Right ventricle myocardium inferior (tissue), 1 donor: ENCODE measurements around the gene KCTD7. TPM values are rescaled to one million over a fixed set of nuclear protein-coding genes. Genes with fewer than 3 reads are reported as not detected.
"Not testable (repeated sequence)": the region's sequence is repeated elsewhere in the genome, so short reads cannot be mapped to it uniquely, and the experiment has no call there.

ENCODE experiments used
- ATAC-seq: fragments of 200-7000 bp; cut with Tn5 transposase; one replicate; pipeline ENCODE4 v1.9.1; 2020; ENCODE audit warnings: mild to moderate bottlenecking, moderate library complexity
- DNase-seq: peaks from one replicate; pipeline ENCODE4 v3.0.0; 2021; ENCODE audit errors: missing footprints
- intact Hi-C: fragments of 100-400 bp; cut with DNase I; formaldehyde crosslinking; loops from one replicate; pipeline ENCODE4 v1.11.0; 2022
- total RNA-seq: library from RNA; stranded (reverse); fragmentation: NEBNext Ultra II Directional; extraction: Animal tissue kit (Norgen Biotek cat#: 25700); gene quantifications from one replicate; pipeline ENCODE4 v1.2.1, GENCODE V29; 2021
- donor health status: DM: no; HTN: yes; CAD: no; lungs with severe emphysema.

KCTD7 gene
- total RNA-seq, 1 donor from 2014 or later: 7.8 TPM

DNA sequence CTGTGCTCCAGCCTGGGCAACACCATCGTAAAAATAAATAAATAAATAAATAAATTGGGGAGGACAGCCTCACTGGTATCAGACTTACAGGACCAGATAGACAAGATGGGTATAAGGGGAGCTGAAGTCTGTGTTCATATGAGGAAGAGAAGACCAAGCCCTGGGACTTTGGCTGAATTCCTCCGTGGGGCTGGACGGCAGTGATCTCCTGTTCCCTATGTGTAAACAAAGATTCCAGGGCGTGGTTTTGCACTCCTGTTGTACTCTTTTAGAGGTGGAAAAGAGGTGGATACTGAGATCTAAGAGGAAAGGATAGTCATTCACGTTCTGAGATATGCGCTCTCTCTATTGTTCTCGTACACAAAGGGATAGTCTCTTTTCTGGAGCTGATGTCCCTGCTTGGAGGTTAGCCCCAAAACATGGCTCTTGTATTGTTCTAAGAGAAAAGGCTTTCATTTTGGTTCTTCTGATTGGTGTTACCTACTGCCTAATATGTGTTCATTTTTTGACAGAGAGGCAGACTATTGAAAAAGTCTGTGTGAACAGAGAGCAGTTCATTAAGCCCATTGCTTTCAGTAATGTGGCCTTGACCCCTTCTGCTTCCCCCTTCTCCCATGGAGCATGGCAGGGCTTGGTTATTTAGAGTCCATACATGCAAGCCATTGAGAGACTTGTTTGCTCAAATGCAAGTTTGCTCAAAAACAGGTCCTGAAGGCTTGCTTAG, 12.3 kb downstream of the KCTD7 start:
- intact Hi-C loops: no loop called here
- no peak for ATAC-seq

DNA sequence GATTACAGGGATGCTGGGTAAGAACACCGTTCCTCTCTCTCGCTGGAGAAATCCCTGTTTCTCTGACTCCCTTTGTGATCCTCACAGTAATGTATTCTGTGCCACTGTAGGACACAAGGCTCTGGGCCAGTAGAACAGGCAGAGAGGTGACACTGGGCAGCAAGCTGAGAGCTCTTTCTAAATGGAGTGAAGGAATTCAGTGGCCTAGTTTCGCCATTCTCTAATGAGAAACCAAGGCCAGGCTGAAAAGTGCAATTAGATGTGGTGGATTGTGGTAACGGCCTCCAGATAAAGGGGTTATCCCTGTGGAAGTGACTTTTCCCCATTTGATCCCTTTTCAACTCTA, 12.8 kb downstream of the KCTD7 start:
- ATAC-seq (peak; percentile 51), DNase-seq (no peak)
- intact Hi-C loops: no loop called here

More for the DNA sequence above, 12.3 kb downstream of the KCTD7 start:
- no peak for DNase-seq

DNA sequence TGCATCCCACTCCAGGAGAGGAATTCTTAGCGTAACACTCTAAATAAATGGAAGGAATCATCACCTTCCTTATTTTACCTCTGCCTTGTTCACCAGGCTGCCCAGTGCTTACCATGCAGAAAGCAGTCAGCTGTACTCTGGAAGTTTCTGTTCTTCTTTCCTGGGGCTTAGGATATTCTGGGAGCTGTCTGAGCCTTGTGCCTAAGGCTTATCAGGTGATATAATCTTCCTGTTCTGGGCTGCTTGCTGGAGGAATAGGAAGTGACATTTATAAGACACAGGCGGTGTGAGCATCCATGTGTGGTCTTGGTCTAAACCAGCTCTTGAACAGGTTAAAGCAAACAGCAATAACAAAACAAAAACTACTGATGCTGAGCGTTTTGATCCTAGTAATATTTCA, 13.5 kb downstream of the KCTD7 start:
- DNase-seq: no peak
- ATAC-seq: no peak
- intact Hi-C loops: no loop called here

DNA sequence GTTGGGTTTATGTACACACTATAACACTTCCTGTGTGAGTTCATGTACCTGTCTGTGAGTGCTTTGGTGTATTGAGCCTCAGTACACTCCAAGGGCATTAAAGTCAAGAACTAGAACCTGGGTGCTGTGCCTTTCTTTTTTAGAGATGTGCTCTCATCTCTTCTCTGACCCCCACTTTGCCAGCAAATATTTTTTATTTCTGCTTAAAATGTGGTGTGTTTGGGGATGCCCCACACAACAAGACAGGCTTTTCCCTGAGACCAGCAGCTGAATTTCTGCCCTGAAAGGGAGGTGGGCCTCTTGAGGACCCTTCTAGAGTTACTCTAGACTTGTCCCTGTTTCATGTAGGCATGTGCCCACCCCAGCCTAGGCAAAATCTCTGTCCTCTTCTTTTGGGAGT, 14.3 kb downstream of the KCTD7 start:
- DNase-seq (no peak), ATAC-seq (no peak)
- intact Hi-C loops: no loop called here

DNA sequence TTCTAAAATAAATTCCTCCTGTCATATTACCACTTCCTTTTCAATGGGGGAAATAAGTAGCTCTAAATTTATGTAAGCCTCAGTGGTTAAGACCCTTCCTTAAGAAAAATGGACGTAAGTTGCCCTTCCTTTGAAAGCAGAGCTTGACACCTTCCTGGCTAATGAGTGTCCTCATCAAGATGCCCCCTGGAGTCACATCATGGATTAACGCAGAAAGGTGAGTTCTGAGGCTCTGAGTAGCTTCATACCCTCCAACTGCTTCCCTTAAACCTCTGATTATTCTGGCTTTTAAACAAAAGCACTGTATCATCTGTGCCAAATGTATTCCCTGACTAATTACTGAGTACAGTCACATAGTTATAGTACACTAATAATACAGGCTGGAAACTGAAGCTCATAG, 14.7 kb downstream of the KCTD7 start:
- intact Hi-C loops: no loop called here
- DNase-seq (no peak), ATAC-seq (no peak)

DNA sequence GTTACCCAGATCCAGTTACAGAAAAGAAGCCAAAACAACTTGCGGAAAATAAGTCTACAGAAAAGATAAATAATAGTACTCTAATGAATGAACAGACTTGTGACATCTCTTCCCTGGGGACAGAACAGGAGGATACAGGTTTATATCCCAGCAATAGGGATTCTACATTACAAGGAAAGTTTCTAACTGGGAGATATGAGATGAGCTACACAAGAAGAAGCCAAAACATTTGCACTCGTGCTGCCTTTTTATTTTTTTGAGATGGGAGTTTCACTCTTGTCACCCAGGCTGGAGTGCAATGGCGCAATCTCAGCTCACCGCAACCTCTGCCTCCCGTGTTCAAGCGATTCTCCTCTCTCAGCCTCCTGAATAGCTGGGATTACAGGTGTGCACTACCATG, 22.3 kb downstream of the KCTD7 start:
- intact Hi-C loops, ATAC-seq, DNase-seq: not testable (repeated sequence)

DNA sequence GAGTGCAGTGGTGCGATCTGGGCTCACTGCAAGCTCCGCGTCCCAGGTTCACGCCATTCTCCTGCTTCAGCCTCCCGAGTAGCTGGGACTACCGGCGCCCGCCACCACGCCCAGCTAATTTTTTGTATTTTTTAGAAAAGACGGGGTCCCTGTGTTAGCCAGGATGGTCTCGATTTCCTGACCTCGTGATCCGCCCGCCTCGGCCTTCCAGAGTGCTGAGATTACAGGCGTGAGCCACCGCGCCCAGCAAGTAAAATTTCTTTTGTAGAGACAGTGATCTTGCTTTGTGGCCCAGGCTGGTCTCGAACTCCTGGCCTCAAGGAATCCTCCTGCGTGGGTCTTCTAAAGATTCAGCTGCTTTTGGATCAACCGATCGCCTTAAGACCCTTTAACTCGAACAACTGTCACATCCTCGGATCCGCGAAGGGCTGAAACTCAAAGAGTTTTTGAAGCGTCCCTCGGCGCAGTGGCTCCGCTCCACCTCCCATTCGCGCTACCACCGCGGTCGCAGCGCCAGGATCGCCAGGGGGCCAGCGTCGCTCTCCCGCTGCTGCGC, 25.1 kb downstream of the KCTD7 start:
- intact Hi-C loops: loop anchor here (2.0 kb wide), 3 partner anchors 25 to 61 kb away; partner anchors contain the start of gene KCTD7
- not testable (repeated sequence) for ATAC-seq, DNase-seq

DNA sequence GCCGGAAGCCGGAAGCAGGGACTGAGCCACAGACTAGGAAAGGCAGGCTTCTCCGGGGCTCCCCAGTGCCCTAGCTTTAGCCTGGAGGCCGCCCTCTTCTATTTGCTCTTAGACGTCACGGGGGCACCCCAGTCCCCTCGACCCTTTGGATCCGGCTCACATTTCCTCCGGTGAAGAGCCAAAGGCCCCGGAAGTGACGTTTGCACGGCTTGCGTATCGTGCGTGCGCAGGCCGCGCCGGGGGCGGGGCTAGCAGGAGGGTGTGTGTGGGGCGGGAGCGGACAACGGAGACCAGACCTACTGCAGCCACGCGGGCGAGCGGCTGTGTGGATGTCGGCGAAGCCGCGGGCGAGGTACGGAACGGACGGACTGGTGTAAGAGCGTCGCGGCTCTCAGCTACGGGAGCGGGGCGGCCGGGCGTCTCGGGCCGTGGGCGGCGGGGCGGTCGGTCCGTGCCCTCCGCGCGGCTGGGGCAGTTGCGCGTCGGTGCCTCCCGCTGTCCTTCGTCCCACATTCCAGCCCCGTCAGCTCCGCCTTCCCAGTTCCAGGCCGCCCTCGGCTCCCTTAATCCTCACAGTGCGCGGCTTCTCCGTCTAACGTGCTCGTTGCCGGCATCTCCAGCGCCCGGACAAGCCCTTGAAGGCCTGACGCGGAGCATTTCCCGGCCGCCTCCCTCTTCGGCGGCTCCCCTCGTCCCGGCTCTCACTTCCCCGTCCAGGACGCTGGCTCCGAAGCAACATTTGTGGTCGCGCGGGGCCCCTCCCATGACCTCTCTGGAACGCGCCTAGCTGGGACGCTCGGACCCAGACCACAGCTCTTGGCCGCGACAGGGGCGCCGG, 25.8 kb downstream of the KCTD7 start:
- peak; percentile 98 for ATAC-seq
- intact Hi-C loops: loop anchor here (2.0 kb wide), 3 partner anchors 26 to 62 kb away; partner anchors contain the start of gene KCTD7
- peak; percentile 99 for DNase-seq

DNA sequence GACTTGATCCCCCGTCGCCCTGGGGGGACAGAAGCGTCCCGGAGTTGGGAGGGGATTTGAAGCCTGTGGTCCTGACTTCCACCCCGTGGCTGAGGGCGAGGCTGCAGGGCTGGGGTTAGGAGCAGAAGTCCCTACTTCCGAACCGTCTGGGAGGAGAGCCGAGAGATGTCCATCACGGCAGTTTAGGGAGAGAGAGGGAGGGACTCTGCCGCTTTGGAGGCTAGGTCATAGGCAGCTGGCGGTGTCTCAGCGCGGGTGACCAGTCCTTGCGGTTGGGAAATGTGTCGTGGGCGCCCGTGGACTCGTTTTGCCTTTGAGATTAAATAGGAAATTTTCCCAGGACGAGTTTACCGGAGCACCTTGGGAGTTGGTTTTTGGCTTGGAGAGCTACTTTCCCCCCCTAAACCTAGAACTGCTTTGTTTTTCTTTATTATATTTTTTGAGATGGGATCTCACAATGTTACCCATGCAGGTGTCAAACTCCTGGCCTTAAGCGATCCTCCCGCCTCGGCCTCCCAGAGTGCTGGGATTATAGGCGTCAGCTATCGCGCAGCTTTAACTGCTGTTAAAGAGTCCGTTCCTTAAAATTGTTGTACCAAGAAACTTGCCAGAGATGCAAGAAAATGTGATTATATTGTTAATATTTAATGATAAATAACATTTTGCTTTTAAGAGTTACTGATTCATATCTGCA, 26.6 kb downstream of the KCTD7 start:
- intact Hi-C loops: loop anchor here (2.0 kb wide), 3 partner anchors 26 to 62 kb away; partner anchors contain the start of gene KCTD7
- ATAC-seq: peak; percentile 75
- not testable (repeated sequence) for DNase-seq

DNA sequence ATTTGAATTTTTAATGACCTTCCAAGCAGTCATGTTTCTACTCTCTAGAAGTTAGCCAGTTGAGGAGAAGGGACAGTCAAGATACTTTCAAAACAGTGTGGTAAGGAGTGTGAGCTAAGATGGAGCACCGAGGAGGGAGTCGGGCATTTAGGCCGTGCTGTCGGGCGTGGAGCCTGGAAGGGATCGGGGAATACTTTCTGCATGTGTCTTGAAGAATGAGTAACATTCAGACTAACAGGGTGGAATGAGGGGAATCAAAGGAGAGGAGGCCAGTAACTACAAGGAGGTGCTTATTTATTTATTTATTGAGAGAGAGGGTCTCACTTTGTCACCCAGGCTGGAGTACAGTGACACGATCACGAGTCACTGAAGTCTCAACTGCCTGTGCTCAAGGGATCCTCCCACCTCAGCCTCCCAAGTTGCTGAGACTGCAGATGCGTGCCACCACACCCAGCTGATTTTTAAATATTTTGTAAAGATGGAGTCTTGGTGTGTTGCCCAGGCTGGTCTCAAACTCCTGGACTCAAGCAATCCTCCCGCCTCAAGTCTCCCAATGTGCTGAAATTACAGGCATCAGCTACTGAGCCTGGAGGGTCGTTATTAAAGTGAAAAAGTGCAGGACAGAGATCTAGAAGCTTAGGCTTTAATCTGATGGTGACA, 27.3 kb downstream of the KCTD7 start:
- ATAC-seq, DNase-seq: not testable (repeated sequence)
- intact Hi-C loops: loop anchor here (2.0 kb wide), 3 partner anchors 27 to 63 kb away; partner anchors contain the start of gene KCTD7

DNA sequence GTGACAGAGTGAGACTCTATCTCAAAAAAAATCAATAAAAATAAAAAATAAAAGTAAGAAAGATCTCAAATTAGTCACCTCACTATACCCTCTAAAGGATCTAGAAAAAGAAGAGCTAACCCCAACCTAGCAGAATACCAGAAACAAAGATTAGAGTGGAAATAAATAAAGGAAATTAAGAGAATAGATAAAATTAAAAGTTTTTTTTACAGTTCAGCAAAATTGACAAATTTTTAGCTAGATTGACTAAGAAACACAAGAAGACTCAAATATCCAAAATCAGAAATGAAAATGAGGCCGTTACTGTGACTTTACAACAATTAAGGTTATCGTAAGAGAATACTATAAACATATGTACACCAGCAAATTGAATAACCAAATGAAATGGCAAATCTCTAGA, 29.1 kb downstream of the KCTD7 start:
- no peak for ATAC-seq
- intact Hi-C loops: no loop called here

DNA sequence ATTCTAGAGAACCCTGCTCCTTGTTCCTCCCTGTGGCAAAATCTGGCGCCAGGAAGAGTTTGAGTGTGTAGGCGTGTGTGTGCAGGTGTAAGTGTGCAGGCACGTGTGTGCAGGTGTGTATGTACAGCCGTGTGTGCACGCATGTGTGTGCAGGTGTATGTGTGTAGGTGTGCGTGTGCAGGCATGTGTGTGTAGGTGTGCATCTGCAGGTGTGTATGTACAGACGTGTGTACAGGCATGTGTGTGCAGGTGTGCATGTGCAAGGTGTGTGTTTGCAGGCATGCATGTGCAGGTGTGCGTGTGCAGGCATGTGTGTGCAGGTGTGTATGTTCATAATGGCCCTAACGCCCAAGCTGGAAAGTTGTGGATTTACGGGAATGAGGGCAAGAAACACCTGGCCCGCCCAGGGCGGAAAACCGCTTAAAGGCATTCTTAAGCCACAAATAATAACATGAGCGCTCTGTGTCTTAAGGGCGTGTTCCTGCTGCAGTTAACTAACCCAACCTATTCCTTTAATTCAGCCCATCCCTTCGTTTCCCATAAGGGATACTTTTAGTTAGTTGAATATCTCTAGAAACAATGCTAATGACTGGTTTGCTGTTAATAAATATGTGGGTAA, 34.1 kb downstream of the KCTD7 start:
- ATAC-seq (no peak), DNase-seq (no peak)
- intact Hi-C loops: no loop called here

More for the DNA sequence above, 29.1 kb downstream of the KCTD7 start:
- no peak for DNase-seq

DNA sequence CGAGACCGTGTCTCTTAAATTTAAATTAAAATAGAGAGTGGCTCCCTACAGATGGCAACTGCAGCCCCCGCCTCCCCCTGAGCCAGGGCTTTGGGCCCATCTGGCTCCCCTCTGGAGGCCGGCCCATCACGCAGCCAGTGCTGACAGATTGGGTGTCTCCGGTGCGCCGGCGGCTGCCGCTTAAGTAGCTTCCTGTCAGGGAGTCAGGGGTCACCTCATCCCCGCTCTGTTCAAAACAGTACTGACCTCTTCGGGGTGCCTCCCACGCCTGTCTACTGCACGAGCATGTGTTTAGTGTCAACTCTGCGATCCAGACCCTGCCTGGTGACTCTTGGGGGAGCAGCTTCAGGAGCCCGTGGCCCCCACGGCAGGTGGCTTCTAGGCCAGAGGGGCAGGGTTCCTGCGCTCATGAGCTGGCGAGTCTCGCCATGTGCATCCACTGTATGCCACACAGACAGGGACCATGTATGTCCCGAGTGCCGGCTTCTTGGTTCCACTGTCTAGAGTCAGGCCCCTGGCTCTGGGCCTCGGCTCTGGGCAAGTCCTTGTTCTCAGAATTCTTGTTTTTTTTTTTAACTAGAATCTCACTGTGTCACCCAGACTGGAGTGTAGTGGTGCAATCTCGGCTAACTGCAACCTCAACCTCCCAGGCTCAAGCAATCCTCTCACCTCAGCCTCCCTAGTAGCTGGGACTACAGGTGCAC, 36.1 kb downstream of the KCTD7 start:
- DNase-seq (no peak), ATAC-seq (peak; percentile 21)
- intact Hi-C loops: no loop called here

DNA sequence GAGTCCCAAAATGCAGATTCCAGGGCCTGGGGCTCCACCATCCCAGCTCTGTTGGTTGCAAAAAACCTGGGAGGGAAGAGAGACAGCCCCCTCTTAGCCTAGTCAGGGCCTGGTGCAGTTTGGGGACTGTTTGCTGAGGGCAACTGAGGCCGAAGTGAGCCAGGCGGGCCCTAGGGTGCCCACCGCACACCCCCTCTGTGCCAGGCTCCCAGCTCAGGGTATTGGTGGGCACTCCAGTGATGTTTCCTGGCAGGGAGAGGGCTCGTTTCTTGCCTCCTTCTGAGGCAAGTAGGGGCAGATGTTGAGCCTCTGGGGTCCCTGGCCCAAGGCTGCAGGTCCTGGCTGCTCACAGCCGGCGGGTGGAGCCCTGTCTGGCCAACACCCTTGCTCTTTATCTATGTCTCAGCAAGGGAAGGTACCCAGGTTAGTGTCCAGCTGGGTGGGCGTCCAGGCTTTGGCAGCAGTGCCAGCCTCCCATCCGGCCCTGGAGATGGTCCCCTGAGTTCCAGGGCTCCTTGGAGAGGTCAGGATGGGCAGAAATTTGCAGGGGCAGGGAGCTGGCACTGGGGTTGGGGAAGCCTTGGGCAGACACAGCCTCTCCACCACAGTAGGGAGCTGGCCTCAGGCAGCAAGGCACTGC, 37.8 kb downstream of the KCTD7 start:
- DNase-seq (no peak), ATAC-seq (no peak)
- intact Hi-C loops: no loop called here

DNA sequence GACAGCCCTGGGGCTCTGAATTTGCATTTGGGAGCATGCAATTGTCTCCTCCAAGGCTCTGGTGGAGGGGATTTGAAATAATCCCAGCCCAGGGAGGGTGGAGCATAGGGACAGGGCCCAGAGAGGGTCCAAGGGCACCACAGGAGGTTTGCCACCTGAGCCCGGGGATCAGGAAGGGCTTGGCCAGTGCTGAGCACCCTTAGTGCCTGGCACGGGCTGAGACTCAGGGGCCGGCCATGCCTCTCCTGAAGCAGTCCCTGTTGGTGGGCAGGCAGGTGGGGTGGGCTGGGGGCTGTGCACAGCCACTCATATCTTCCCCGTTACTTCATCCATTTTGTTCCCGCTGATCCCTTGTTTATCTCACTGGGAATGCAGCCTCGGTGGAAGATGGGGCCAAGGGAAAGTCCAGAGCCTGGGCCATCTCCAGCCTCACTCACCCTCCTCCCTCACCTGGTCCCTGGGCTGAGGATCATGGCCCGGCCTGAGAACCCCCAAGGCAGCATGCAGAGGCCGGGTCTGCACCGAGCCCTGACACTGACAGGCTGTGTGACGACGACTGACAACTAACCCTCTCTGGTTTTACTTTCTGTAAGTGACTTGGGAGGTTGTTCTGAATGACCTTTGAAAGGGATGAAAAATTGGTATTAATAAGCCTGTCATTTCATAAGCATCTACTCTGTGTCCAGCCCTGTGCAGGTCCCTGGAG, 38.5 kb downstream of the KCTD7 start:
- DNase-seq (no peak), ATAC-seq (no peak)
- intact Hi-C loops: no loop called here

DNA sequence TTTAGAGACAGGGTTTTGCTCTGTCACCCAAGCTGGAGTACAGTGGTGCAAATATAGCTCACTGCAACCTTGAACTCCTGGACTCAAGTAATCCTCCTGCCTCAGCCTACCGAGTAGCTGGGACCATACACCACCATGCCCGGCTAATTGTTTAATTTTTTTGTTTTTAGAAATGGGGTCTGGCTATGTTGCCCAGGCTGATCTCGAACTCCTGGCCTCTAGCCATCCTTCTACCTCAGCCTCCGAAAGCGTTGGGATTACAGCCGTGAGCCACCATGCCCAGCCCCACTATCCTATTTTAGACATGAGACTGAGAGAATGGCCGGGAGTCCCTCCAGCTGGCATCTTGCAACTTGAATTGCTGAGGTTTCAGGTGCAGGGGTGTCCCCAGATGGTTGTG, 39.4 kb downstream of the KCTD7 start:
- intact Hi-C loops: no loop called here
- DNase-seq (no peak), ATAC-seq (no peak)
